ACHN (cell line): ENCODE data around the gene PKNOX2.
A peak's percentile ranks its signal among the peaks of the same experiment; 100 is the strongest.

Experiments used
- DNase-seq: peaks from one replicate; pipeline ENCODE4 v3.0.0-alpha.2; 2015
- in situ Hi-C: cut with HindIII; loops from 2 replicates; pipeline ENCODE4 v1.10.0; 2017; ENCODE audit warnings: low sequenced_read_pairs, low pct_ligation_motif_present, low pct_unique_long_range_greater_than_20kb

Gene PKNOX2

GRCh38 chr11:125448136-125448535, 283.6 kb downstream of the PKNOX2 start:
- no peak for DNase-seq
- in situ Hi-C loops: no loop called here

GRCh38 chr11:125449565-125449964, 285.0 kb downstream of the PKNOX2 start:
- no peak for DNase-seq
- in situ Hi-C loops: no loop called here

- peak; percentile 22 for DNase-seq
- in situ Hi-C loops: no loop called here
Observed at GRCh38 chr11:125451400-125452124, 287.0 kb downstream of the PKNOX2 start.

GRCh38 chr11:125452125-125452470, 287.5 kb downstream of the PKNOX2 start:
- no peak for DNase-seq
- in situ Hi-C loops: no loop called here

GRCh38 chr11:125454047-125454446, 289.5 kb downstream of the PKNOX2 start:
- in situ Hi-C loops: no loop called here
- no peak for DNase-seq

- in situ Hi-C loops: no loop called here
- no peak for DNase-seq
Observed at GRCh38 chr11:125455851-125456250, 291.3 kb downstream of the PKNOX2 start.

- no peak for DNase-seq
- in situ Hi-C loops: no loop called here
Observed at GRCh38 chr11:125457814-125458343, 293.3 kb downstream of the PKNOX2 start.

- in situ Hi-C loops: no loop called here
- DNase-seq: no peak
Observed at GRCh38 chr11:125460275-125460674, 295.7 kb downstream of the PKNOX2 start.

GRCh38 chr11:125463590-125464269, 299.2 kb downstream of the PKNOX2 start:
- DNase-seq: no peak
- in situ Hi-C loops: no loop called here

GRCh38 chr11:125464270-125464662, 299.7 kb downstream of the PKNOX2 start:
- DNase-seq: peak; percentile 4
- in situ Hi-C loops: no loop called here

GRCh38 chr11:125464666-125465065, 300.1 kb downstream of the PKNOX2 start:
- in situ Hi-C loops: no loop called here
- no peak for DNase-seq

GRCh38 chr11:125465255-125465654, 300.7 kb downstream of the PKNOX2 start:
- no peak for DNase-seq
- in situ Hi-C loops: no loop called here

- in situ Hi-C loops: no loop called here
Observed at GRCh38 chr11:125465701-125466100, 301.1 kb downstream of the PKNOX2 start.

GRCh38 chr11:125468025-125468424, 303.5 kb downstream of the PKNOX2 start:
- DNase-seq: no peak
- in situ Hi-C loops: no loop called here

More at GRCh38 chr11:125465701-125466100, 301.1 kb downstream of the PKNOX2 start:
- DNase-seq: no peak

GRCh38 chr11:125468852-125469251, 304.3 kb downstream of the PKNOX2 start:
- no peak for DNase-seq
- in situ Hi-C loops: no loop called here

GRCh38 chr11:125470355-125470754, 305.8 kb downstream of the PKNOX2 start:
- no peak for DNase-seq
- in situ Hi-C loops: no loop called here

- no peak for DNase-seq
- in situ Hi-C loops: no loop called here
Observed at GRCh38 chr11:125476721-125477120, 312.2 kb downstream of the PKNOX2 start.

GRCh38 chr11:125479137-125479536, 314.6 kb downstream of the PKNOX2 start:
- in situ Hi-C loops: no loop called here

GRCh38 chr11:125481531-125481930, 317.0 kb downstream of the PKNOX2 start:
- DNase-seq: no peak
- in situ Hi-C loops: no loop called here

More at GRCh38 chr11:125479137-125479536, 314.6 kb downstream of the PKNOX2 start:
- DNase-seq: no peak
